GM18505 (cell line): Measurements from ENCODE around the gene GRK7.

Experiments
- ATAC-seq: cut with Tn5 transposase; IDR thresholded peaks from one replicate; pipeline ENCODE4 v1.9.1; 2021; ENCODE audit not compliant: unreplicated experiment
- POLR2A ChIP-seq: IDR thresholded peaks from 4 replicates; pipeline ENCODE4 v1.6.1; 2011; ENCODE audit warnings: borderline replicate concordance; ENCODE audit not compliant: insufficient read depth, insufficient read length; ENCODE audit errors: extremely low read depth

The GRK7 gene

GRCh38 chr3:141810161-141810560, 47.0 kb downstream of the GRK7 start:
- ATAC-seq: no peak
- no peak for TF ChIP-seq POLR2A

- TF ChIP-seq POLR2A: no peak
- no peak for ATAC-seq
Observed at GRCh38 chr3:141811348-141811747, 48.1 kb downstream of the GRK7 start.

GRCh38 chr3:141812084-141812483, 48.9 kb downstream of the GRK7 start:
- ATAC-seq: no peak
- TF ChIP-seq POLR2A: no peak

- TF ChIP-seq POLR2A: no peak
- no peak for ATAC-seq
Observed at GRCh38 chr3:141812586-141812985, 49.4 kb downstream of the GRK7 start.
